ENCODE data around the gene MAG.

Gene MAG

GRCh38 chr19:35254341-35255297, 37.3 kb upstream of the MAG start:
- in situ Hi-C loops (cut with HindIII; ENCODE audit: low pct_unique_long_range_greater_than_20kb, low sequenced_read_pairs) = no loop called here
- no peak for TF ChIP-seq JUND (IDR thresholded peaks at IDR 0.05; ENCODE audit: low read depth)
- DNase-seq (ENCODE audit: low read depth in 1 of 2, low spot score in 1 of 2) = no peak

GRCh38 chr19:35256566-35256965, 35.4 kb upstream of the MAG start:
- in situ Hi-C loops (cut with HindIII; ENCODE audit: low pct_unique_long_range_greater_than_20kb, low sequenced_read_pairs) = no loop called here
- TF ChIP-seq JUND (IDR thresholded peaks at IDR 0.05; ENCODE audit: low read depth) = no peak
- no peak for DNase-seq (ENCODE audit: low read depth in 1 of 2, low spot score in 1 of 2)

- no peak for TF ChIP-seq JUND (IDR thresholded peaks at IDR 0.05; ENCODE audit: low read depth)
- in situ Hi-C loops (cut with HindIII; ENCODE audit: low pct_unique_long_range_greater_than_20kb, low sequenced_read_pairs) = no loop called here
- no peak for DNase-seq (ENCODE audit: low read depth in 1 of 2, low spot score in 1 of 2)
These were observed 34.9 kb upstream of the MAG start for GRCh38 chr19:35257113-35257461.

GRCh38 chr19:35260694-35261304, 31.2 kb upstream of the MAG start:
- in situ Hi-C loops (cut with HindIII; ENCODE audit: low pct_unique_long_range_greater_than_20kb, low sequenced_read_pairs) = no loop called here
- no peak for TF ChIP-seq JUND (IDR thresholded peaks at IDR 0.05; ENCODE audit: low read depth)
- no peak for DNase-seq (ENCODE audit: low read depth in 1 of 2, low spot score in 1 of 2)

- no peak for DNase-seq (ENCODE audit: low read depth in 1 of 2, low spot score in 1 of 2)
- TF ChIP-seq JUND (IDR thresholded peaks at IDR 0.05; ENCODE audit: low read depth) = no peak
- in situ Hi-C loops (cut with HindIII; ENCODE audit: low pct_unique_long_range_greater_than_20kb, low sequenced_read_pairs) = no loop called here
These were observed 30.4 kb upstream of the MAG start for GRCh38 chr19:35261356-35262100.

- no peak for DNase-seq (ENCODE audit: low read depth in 1 of 2, low spot score in 1 of 2)
- TF ChIP-seq JUND (IDR thresholded peaks at IDR 0.05; ENCODE audit: low read depth) = no peak
- in situ Hi-C loops (cut with HindIII; ENCODE audit: low pct_unique_long_range_greater_than_20kb, low sequenced_read_pairs) = no loop called here
These were observed 29.7 kb upstream of the MAG start for GRCh38 chr19:35262101-35262761.

- in situ Hi-C loops (cut with HindIII; ENCODE audit: low pct_unique_long_range_greater_than_20kb, low sequenced_read_pairs) = no loop called here
- TF ChIP-seq JUND (IDR thresholded peaks at IDR 0.05; ENCODE audit: low read depth) = no peak
- no peak for DNase-seq (ENCODE audit: low read depth in 1 of 2, low spot score in 1 of 2)
These were observed 27.5 kb upstream of the MAG start for GRCh38 chr19:35264268-35265125.

GRCh38 chr19:35265126-35265899, 26.6 kb upstream of the MAG start:
- in situ Hi-C loops (cut with HindIII; ENCODE audit: low pct_unique_long_range_greater_than_20kb, low sequenced_read_pairs) = no loop called here
- no peak for TF ChIP-seq JUND (IDR thresholded peaks at IDR 0.05; ENCODE audit: low read depth)
- no peak for DNase-seq (ENCODE audit: low read depth in 1 of 2, low spot score in 1 of 2)

GRCh38 chr19:35265900-35266519, 26.0 kb upstream of the MAG start:
- in situ Hi-C loops (cut with HindIII; ENCODE audit: low pct_unique_long_range_greater_than_20kb, low sequenced_read_pairs) = no loop called here
- no peak for TF ChIP-seq JUND (IDR thresholded peaks at IDR 0.05; ENCODE audit: low read depth)
- no peak for DNase-seq (ENCODE audit: low read depth in 1 of 2, low spot score in 1 of 2)

GRCh38 chr19:35266520-35267352, 25.2 kb upstream of the MAG start:
- DNase-seq (ENCODE audit: low read depth in 1 of 2, low spot score in 1 of 2) = no peak
- in situ Hi-C loops (cut with HindIII; ENCODE audit: low pct_unique_long_range_greater_than_20kb, low sequenced_read_pairs) = no loop called here
- no peak for TF ChIP-seq JUND (IDR thresholded peaks at IDR 0.05; ENCODE audit: low read depth)
